KMS-11 (cell line): ENCODE data around the gene ZNF791.

ENCODE experiments used
- H2AFZ ChIP-seq: fragments of 200-600 bp; sonication (generic); 2 replicates; pipeline ENCODE4 v1.6.1; 2016; ENCODE audit warnings: antibody characterized with exemption, mixed run types, low read depth
- H3K27ac ChIP-seq: fragments of 200-600 bp; sonication (generic); 2 replicates; pipeline ENCODE4 v1.6.1; 2016; ENCODE audit warnings: mild to moderate bottlenecking, mixed run types
- H3K27me3 ChIP-seq: fragments of 200-600 bp; sonication (generic); 2 replicates; pipeline ENCODE4 v1.6.1; 2017; ENCODE audit warnings: mild to moderate bottlenecking, low read depth, mixed run types, moderate library complexity; ENCODE audit not compliant: insufficient read depth
- H3K36me3 ChIP-seq: fragments of 200-600 bp; sonication (generic); 2 replicates; pipeline ENCODE4 v1.6.1; 2017; ENCODE audit warnings: mild to moderate bottlenecking, mixed run types; ENCODE audit not compliant: insufficient read depth
- H3K4me1 ChIP-seq: fragments of 200-600 bp; sonication (generic); 2 replicates; pipeline ENCODE4 v1.6.1; 2016; ENCODE audit warnings: mild to moderate bottlenecking, low read depth, mixed run types; ENCODE audit not compliant: poor library complexity, severe bottlenecking
- H3K4me2 ChIP-seq: fragments of 200-600 bp; sonication (generic); 2 replicates; pipeline ENCODE4 v1.7.0; 2016; ENCODE audit warnings: mild to moderate bottlenecking, mixed run types
- H3K4me3 ChIP-seq: fragments of 200-600 bp; sonication (generic); IDR thresholded peaks from 2 replicates; pipeline ENCODE4 v1.6.1; 2017; ENCODE audit warnings: low read depth, low read length, mixed read lengths; ENCODE audit not compliant: insufficient read depth
- H3K79me2 ChIP-seq: fragments of 200-600 bp; sonication (generic); 2 replicates; pipeline ENCODE4 v1.6.1; 2016; ENCODE audit warnings: low read depth, mixed run types; ENCODE audit not compliant: insufficient read depth
- H3K9ac ChIP-seq: fragments of 200-600 bp; sonication (generic); 2 replicates; pipeline ENCODE4 v1.6.1; 2016; ENCODE audit warnings: mild to moderate bottlenecking, mixed run types
- H4K20me1 ChIP-seq: fragments of 200-600 bp; sonication (generic); 2 replicates; pipeline ENCODE4 v1.6.1; 2016; ENCODE audit warnings: mild to moderate bottlenecking, mixed run types; ENCODE audit not compliant: insufficient read depth
- CTCF ChIP-seq: fragments of 200-600 bp; sonication (generic); conservative IDR thresholded peaks from 2 replicates; pipeline ENCODE4 v1.6.1; 2017; ENCODE audit warnings: low read depth, mild to moderate bottlenecking, antibody characterized with exemption, low read length, moderate library complexity, mixed read lengths

ZNF791 gene

GRCh38 chr19:12680034-12680433 is 69.3 kb downstream of the ZNF791 start:
- peaks cover 9% of the 10 kb centered on the region for H3K4me1 ChIP-seq
- H3K9ac ChIP-seq = no peak overlapping the region
- no peak overlapping the region for H2AFZ ChIP-seq
- TF ChIP-seq CTCF = no peak
- H3K36me3 ChIP-seq = no peaks in the 10 kb centered on the region
- no peaks in the 10 kb centered on the region for H4K20me1 ChIP-seq
- H3K79me2 ChIP-seq = peaks cover 12% of the 10 kb centered on the region
- H3K27ac ChIP-seq = no peak overlapping the region
- peak overlapping the region; percentile 59; the same call in 1 of the 2 replicates for H3K4me2 ChIP-seq
- no peak overlapping the region for H3K4me3 ChIP-seq
- H3K27me3 ChIP-seq = no peaks in the 10 kb centered on the region

- Histone ChIP-seq H3K27me3 (no peaks in the 10 kb centered on the region), H3K36me3 (no peaks in the 10 kb centered on the region), H2AFZ (peak within 1 kb of the TSS; percentile 86), H4K20me1 (no peaks in the 10 kb centered on the region), H3K79me2 (peaks cover 12% of the 10 kb centered on the region), H3K4me3 (peak within 1 kb of the TSS; percentile 52), H3K4me2 (peak within 1 kb of the TSS; percentile 59), H3K27ac (peak within 1 kb of the TSS; percentile 99), H3K4me1 (peaks cover 9% of the 10 kb centered on the region), H3K9ac (peak within 1 kb of the TSS; percentile 94)
- no peak for TF ChIP-seq CTCF
These were observed 70.6 kb downstream of the ZNF791 start, which contains the start of gene DHPS for GRCh38 chr19:12681074-12681987. TSS of gene DHPS (minus strand) at chr19:12681880. CDS start at chr19:12681766, 114 bp downstream.
